ENCODE data around the gene IQCE. TPM values are rescaled to one million over a fixed set of nuclear protein-coding genes. Genes with fewer than 3 reads are reported as not detected.

The IQCE gene
- total and polyA plus RNA-seq, 2 donors from 2014 or later: 6.1 to 27.8 TPM

DNA sequence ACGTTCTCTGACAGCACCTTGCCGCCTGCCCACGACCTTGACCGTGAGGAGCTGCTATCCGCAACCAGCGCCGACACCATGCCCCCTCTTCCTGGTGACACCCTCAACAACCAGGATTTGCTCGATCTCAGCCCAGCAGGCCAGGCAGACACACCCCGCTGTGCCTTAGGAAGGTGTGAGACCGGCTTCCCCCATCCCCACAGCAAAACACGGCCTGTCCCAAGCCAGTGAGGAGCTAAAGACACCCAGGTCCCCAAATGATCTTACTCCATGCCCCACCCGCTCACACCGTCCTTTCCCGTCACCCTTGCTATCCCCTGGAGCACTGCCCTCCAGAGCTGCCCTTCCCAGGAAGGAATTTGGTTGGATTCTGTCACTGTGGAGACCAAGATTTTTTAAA lies 51.7 kb downstream of the IQCE start:
- FAIRE-seq (no peak), DNase-seq (peak in 1 of 5 donors; percentile 32)
- intact Hi-C loops (cut with DNase I): no loop called here
- no peaks in the 10 kb centered on the region for H3K9me3 ChIP-seq (ENCODE audit: control insufficient read depth in 2 of 3, insufficient read depth in 1 of 3, low read length in 3 of 3)
- no peaks in the 10 kb centered on the region for H3K27me3 ChIP-seq (ENCODE audit: control insufficient read depth, insufficient read depth, low read length)
- TF ChIP-seq CTCF (IDR thresholded peaks at IDR 0.05; ENCODE audit: borderline replicate concordance, extremely low read depth, insufficient read depth): no peak
- H3K36me3 ChIP-seq (ENCODE audit: control insufficient read depth in 2 of 3, insufficient read depth in 3 of 3, low read length in 3 of 3): peaks cover 0 to 5% (median 0%) of the 10 kb centered on the region in 3 donors
- no peak overlapping the region for H3K27ac ChIP-seq (ENCODE audit: low read depth in 2 of 2, low read length in 2 of 2)
- peaks cover 0 to 25% (median 10%) of the 10 kb centered on the region in 3 donors for H3K4me1 ChIP-seq (ENCODE audit: control insufficient read depth in 2 of 3, insufficient read depth in 2 of 3, low read depth in 1 of 3, low read length in 3 of 3)
- H3K9ac ChIP-seq (ENCODE audit: low read length in 3 of 3): no peak overlapping the region
- no peak overlapping the region for H3K4me3 ChIP-seq (ENCODE audit: low read length in 3 of 3)

- no peak for TF ChIP-seq CTCF (IDR thresholded peaks at IDR 0.05; ENCODE audit: borderline replicate concordance, extremely low read depth, insufficient read depth)
- no peaks in the 10 kb centered on the region for H3K27me3 ChIP-seq (ENCODE audit: control insufficient read depth, insufficient read depth, low read length)
- H3K9me3 ChIP-seq (ENCODE audit: control insufficient read depth in 2 of 3, insufficient read depth in 1 of 3, low read length in 3 of 3): no peaks in the 10 kb centered on the region
- no peak overlapping the region for H3K9ac ChIP-seq (ENCODE audit: low read length in 3 of 3)
- peaks cover 0 to 25% (median 10%) of the 10 kb centered on the region in 3 donors for H3K4me1 ChIP-seq (ENCODE audit: control insufficient read depth in 2 of 3, insufficient read depth in 2 of 3, low read depth in 1 of 3, low read length in 3 of 3)
- no peak overlapping the region for H3K4me3 ChIP-seq (ENCODE audit: low read length in 3 of 3)
- DNase-seq: peak in 2 of 5 donors; percentile 63 to 67
- H3K36me3 ChIP-seq (ENCODE audit: control insufficient read depth in 2 of 3, insufficient read depth in 3 of 3, low read length in 3 of 3): peaks cover 0 to 5% (median 0%) of the 10 kb centered on the region in 3 donors
- H3K27ac ChIP-seq (ENCODE audit: low read depth in 2 of 2, low read length in 2 of 2): no peak overlapping the region
- FAIRE-seq: no peak
- intact Hi-C loops (cut with DNase I): no loop called here
Observed at GRCh38 chr7:2610898-2611297, 52.1 kb downstream of the IQCE start.

DNA sequence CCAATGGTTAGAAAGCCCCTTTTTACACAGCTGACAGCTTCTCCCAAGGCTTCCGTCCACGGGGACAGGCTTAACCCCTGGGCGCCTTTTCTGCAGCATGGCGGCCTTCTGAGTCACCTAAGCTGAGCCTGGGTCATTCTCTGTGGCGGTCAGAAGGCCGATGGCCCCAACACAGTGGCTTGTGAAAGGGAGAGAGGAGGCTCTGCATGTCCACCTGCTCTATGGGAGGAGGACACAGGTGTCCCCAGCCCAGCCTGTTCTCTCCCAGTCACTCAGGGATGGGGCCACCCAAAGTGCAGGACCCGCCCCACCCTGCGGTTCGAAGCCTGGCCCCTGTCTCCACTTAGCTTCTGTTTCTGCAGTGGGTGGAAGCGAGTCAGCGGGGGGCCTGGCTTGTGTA lies 52.6 kb downstream of the IQCE start:
- H3K27ac ChIP-seq (ENCODE audit: low read depth in 2 of 2, low read length in 2 of 2): no peak overlapping the region
- intact Hi-C loops (cut with DNase I): no loop called here
- H3K4me3 ChIP-seq (ENCODE audit: low read length in 3 of 3): no peak overlapping the region
- TF ChIP-seq CTCF (IDR thresholded peaks at IDR 0.05; ENCODE audit: borderline replicate concordance, extremely low read depth, insufficient read depth): no peak
- FAIRE-seq (no peak), DNase-seq (no peak)
- no peaks in the 10 kb centered on the region for H3K27me3 ChIP-seq (ENCODE audit: control insufficient read depth, insufficient read depth, low read length)
- H3K9me3 ChIP-seq (ENCODE audit: control insufficient read depth in 2 of 3, insufficient read depth in 1 of 3, low read length in 3 of 3): no peaks in the 10 kb centered on the region
- H3K9ac ChIP-seq (ENCODE audit: low read length in 3 of 3): no peak overlapping the region
- H3K4me1 ChIP-seq (ENCODE audit: control insufficient read depth in 2 of 3, insufficient read depth in 2 of 3, low read depth in 1 of 3, low read length in 3 of 3): peaks cover 0 to 23% (median 10%) of the 10 kb centered on the region in 3 donors
- H3K36me3 ChIP-seq (ENCODE audit: control insufficient read depth in 2 of 3, insufficient read depth in 3 of 3, low read length in 3 of 3): peaks cover 0 to 5% (median 0%) of the 10 kb centered on the region in 3 donors

- no peak overlapping the region for H3K4me3 ChIP-seq (ENCODE audit: low read length in 3 of 3)
- no peak for TF ChIP-seq CTCF (IDR thresholded peaks at IDR 0.05; ENCODE audit: borderline replicate concordance, extremely low read depth, insufficient read depth)
- H3K36me3 ChIP-seq (ENCODE audit: control insufficient read depth in 2 of 3, insufficient read depth in 3 of 3, low read length in 3 of 3): peaks cover 0 to 5% (median 0%) of the 10 kb centered on the region in 3 donors
- no peak overlapping the region for H3K27ac ChIP-seq (ENCODE audit: low read depth in 2 of 2, low read length in 2 of 2)
- H3K4me1 ChIP-seq (ENCODE audit: control insufficient read depth in 2 of 3, insufficient read depth in 2 of 3, low read depth in 1 of 3, low read length in 3 of 3): peaks cover 0 to 22% (median 10%) of the 10 kb centered on the region in 3 donors
- H3K27me3 ChIP-seq (ENCODE audit: control insufficient read depth, insufficient read depth, low read length): no peaks in the 10 kb centered on the region
- no peak overlapping the region for H3K9ac ChIP-seq (ENCODE audit: low read length in 3 of 3)
- intact Hi-C loops (cut with DNase I): no loop called here
- no peaks in the 10 kb centered on the region for H3K9me3 ChIP-seq (ENCODE audit: control insufficient read depth in 2 of 3, insufficient read depth in 1 of 3, low read length in 3 of 3)
- FAIRE-seq (no peak), DNase-seq (peak in 1 of 5 donors; percentile 1)
Observed at GRCh38 chr7:2611922-2612321, 53.1 kb downstream of the IQCE start.

All from kidney (tissue), 14 donors.